Activated CD8-positive, alpha-beta memory T cell treated with anti-CD3 and anti-CD28 coated beads, Interleukin-2, amount 50 U/mL, for 4 hours (primary cell): ENCODE measurements around the gene KCNT2.
"Not testable (repeated sequence)": the region's sequence is repeated elsewhere in the genome, so short reads cannot be mapped to it uniquely, and the experiment has no call there.

Experiments
- DNase-seq: peaks from one replicate; pipeline ENCODE4 v3.0.0-alpha.2; 2020

Gene KCNT2

GRCh38 chr1:196590012-196590708 lies 18.1 kb downstream of the KCNT2 start:
- DNase-seq: no peak

DNA sequence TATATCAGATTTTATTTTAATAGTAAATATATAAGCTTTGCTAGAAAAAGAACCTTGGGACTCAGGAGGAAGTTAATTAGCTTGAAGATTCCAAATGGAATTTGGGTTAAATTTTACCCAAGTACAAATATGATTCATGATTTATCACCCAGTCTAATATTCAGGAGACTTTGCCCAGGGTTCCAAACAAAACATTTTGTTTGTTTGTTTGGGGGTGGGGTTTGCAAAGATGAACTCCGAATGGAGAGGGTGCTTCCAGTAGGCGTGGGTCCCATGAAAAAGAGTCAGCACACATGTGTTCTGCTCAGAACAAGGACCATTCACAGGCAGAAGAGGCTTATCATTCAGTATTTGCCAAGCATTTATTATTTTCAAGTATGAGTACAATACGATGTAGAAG lies 23.5 kb downstream of the KCNT2 start:
- no peak for DNase-seq

DNA sequence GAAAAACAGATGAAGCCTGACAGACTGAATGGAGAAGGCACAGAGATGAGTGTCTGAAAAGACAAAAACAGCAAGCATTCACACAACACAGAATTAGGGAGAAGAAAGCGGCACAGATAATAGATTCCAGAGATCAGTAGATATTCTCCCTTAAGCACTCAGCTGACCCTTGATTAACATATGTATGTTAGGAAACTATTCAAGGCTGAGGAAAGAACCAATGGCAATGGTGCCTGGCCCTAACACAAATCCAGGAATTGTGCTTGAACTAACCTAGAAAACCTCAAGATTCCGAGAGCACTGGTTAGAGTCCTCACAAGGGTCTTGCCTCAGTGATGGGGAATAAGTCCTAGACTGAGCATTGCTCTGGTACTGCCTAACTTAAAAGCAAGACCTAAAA lies 30.9 kb downstream of the KCNT2 start:
- no peak for DNase-seq

- DNase-seq: no peak
These were observed 35.0 kb downstream of the KCNT2 start for GRCh38 chr1:196573226-196573625.

DNA sequence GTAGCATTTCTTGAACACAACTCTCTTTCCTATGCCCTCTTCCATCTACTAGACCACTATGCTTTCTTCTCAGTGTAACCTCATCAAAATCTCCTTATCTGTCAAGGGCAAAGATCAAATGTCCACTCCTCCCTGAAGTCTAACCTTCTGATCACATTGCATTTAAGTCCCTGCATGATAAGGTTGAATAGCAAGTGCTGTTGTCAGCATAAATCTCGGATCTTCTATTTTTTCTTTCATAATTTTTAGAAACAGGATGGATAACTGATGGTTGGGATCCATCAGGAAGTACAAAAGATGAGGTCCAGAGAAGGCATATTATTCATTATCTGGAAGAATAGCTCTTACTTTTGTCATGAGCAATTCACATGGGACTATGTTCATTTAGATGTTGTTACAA lies 41.0 kb downstream of the KCNT2 start:
- no peak for DNase-seq

GRCh38 chr1:196563768-196564167 lies 44.5 kb downstream of the KCNT2 start:
- no peak for DNase-seq

- no peak for DNase-seq
These were observed 48.9 kb downstream of the KCNT2 start for GRCh38 chr1:196559314-196559713.

DNA sequence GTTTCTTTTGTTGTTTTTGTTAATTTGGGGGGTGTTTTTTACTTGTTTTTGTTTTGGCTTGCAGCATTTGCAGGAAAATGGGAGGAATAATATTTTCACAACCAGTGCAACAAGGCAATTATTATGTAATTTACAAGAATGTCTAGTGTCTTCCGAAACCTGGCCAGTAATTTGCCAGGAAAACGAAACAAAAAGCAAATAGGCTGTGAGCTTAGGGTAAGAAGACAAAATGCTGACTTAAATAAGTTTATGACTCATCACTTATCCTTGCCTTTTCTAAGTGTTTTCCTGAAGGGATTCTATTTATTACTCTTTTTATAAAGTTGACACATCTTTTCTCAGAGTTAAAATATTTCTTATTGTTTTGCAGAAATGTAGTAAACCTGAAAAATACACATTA lies 49.8 kb downstream of the KCNT2 start:
- no peak for DNase-seq

- no peak for DNase-seq
These were observed 50.4 kb downstream of the KCNT2 start for GRCh38 chr1:196557797-196558196.

DNA sequence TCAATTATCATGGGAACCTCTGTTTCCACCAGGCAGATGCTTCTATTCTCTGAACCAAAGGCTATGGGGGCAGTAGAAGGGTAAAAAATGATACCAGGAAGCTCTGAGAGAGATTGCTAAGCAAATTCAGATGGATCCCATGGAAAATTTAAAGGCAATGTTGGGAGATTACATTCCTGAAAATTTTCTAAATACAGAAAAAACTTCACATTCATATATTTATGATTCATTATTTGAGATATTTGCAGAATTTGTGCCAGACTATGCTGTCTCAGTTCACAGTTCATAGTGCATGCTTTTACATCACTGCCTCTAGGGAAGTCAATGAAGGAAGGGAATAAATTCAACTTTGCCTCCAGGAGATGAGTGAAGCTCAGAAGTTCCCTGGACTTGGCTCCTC lies 57.5 kb downstream of the KCNT2 start:
- DNase-seq: no peak

GRCh38 chr1:196546272-196547111 lies 61.7 kb downstream of the KCNT2 start:
- DNase-seq: no peak

DNA sequence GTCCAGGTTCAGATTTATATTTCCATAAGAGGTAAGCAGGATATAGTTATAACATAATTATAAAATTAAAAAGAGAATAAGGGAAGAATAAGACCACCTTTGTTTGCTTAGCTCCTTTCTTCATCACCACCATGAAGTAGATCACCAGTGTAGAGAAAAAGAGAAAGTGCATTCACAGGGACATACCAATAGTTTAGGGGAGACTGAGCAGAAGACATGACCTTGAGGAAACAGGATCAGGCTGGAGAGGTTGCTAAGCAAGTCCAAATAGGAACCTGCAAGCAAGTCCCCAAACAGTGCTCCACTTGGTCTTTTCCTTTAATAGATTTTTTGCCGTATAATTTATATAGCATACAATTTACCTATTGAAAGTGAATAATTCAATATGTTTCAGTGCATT lies 63.0 kb downstream of the KCNT2 start:
- DNase-seq: no peak

DNA sequence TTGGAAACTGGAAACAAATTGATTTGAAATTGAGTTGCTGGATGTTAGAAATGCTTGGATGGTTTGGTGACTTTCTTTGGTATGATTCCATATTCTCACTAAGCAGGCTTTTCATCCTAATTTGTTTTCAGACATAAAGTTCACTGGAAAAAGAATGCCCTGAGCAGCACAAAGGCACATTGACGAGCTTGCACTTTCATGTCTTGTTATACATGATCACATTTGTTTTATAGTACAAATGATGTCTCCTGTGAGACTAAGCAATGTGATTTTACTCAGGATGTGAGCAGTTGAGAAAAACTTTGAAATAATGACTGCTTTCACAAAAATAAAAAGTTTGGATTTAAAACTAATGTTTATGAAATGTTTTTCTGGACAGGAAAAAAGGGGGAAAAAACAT lies 63.6 kb downstream of the KCNT2 start:
- DNase-seq: no peak

DNA sequence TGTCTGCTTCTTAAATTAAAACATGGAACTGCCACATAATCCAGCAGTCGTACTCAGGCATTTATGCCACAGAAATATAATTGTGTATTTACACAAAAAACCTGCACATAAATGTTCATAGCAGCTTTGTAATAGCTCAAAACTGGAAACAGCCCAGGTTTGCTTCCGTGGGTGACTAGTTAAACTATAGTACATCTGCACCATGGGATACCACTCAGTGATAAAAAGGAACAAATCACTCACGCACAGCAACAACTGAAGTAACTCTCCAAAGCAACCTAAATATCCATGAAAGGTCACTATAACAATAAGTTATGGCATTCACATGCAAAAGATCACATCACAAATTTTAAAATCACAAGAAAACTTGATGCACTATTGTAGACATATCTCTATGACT lies 64.4 kb downstream of the KCNT2 start:
- no peak for DNase-seq

DNA sequence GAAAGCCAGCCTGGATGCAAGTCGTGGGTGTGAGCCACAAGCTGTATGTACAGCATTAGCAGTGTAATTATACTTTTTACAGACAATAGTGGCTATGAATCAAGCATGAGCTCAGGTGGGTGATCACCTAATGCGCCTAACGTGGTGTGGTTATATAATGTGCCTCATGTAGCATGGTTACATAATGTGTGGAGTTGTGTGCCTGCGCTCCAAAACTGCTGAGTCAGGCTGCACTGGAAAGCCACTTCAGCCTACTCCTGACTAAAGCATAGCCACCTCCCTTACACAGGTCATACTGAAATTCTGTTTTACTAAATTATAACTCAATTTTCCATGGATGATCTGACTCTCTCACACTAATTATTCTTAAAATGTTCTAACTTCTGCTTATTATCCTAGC lies 69.8 kb downstream of the KCNT2 start:
- DNase-seq: no peak

- DNase-seq: no peak
These were observed 72.5 kb downstream of the KCNT2 start for GRCh38 chr1:196535727-196536126.

DNA sequence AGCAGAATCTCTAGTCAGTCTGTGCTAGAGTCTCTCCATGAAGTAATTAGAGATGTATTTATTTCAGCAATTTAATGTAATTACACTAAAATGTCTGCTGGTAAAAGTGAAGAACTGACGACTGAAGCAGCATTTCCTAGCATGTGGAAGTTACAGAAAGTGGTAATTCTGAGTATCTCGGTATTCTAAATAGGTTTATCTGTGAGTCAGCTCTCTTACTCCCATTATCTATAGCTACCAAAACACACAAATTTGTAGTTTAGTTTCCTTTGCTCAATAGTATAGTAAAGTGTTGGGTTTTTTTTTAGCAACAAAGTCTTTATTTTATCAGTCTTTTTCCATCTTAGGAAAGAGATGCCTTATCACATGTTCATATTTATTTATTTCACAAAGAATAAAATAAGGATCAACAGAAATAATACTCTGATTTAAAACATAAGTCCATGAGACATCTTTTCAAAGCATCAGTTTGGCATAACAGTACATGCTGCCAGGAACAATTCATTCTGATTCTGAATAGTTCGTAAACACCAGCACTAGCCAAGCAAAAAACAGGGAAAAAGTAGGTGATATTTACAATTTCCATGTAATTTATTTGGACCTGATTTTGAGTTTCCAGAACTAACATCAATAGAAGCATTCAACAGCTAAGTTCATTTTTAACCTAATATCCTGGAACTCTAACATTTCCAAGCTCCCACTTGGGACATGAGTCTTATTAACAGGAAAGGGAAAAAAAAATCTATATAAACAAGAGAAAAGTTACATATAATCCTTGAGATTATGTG lies 76.3 kb downstream of the KCNT2 start:
- no peak for DNase-seq

DNA sequence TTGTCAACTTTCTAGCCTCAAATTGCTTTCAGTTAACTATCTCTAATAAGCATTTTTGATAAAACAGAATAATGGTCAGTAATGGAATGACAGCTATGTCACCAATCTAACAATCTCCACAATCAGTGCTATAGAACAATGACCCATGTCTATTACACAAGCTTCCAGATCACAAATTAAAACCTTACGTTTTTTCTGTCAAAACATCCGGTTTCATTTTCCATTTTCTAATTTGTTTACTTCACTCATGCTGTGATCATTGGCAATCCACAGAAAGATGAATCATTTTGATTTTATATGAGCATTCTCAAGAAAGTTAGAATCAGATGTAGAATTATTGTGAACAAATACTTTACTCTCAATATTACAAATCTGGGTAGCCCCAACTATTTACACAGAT lies 80.3 kb downstream of the KCNT2 start:
- no peak for DNase-seq

DNA sequence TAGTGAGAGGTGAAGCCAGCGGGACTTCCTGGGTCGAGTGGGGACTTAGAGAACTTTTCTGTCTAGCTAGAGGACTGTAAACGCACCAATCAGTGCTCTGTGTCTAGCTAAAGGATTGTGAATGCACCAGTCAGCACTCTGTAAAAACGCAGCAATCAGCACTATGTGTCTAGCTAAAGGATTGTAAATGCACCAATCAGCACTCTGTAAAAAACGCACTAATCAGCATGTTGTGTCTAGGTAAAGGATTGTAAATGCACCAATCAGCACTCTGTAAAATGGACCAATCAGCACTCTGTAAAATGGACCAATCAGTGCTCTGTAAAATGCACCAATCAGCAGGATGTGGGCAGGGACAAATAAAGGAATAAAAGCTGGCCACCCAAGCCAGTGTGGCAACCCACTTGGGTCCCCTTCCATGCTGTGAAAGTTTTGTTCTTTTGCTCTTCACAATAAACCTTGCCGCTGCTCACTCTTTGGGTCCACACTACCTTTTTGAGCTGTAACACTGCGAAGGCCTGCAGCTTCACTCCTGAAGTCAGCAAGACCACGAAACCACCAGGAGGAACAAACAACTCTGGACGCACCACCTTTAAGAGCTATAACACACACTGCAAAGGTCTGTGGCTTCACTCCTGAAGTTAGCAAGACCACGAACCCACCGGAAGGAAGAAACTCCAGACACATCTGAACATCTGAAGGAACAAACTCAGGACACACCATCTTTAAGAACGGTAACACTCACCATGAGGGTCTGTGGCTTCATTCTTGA lies 85.5 kb downstream of the KCNT2 start:
- not testable (repeated sequence) for DNase-seq

GRCh38 chr1:196517193-196517592 lies 91.0 kb downstream of the KCNT2 start:
- DNase-seq: no peak

- DNase-seq: no peak
These were observed 91.9 kb downstream of the KCNT2 start for GRCh38 chr1:196516373-196516772.

- no peak for DNase-seq
These were observed 92.3 kb downstream of the KCNT2 start for GRCh38 chr1:196515904-196516303.

GRCh38 chr1:196513821-196514220 lies 94.4 kb downstream of the KCNT2 start:
- no peak for DNase-seq
